Measurements from ENCODE around the gene BABAM2.
A peak's percentile ranks its signal among the peaks of the same experiment; 100 is the strongest.

BABAM2 gene

GRCh38 chr2:28352104-28352503, 461.6 kb downstream of the BABAM2 start:
- no peak for DNase-seq

GRCh38 chr2:28352610-28353195, 462.2 kb downstream of the BABAM2 start:
- no peak for DNase-seq

- no peak for DNase-seq
Observed at GRCh38 chr2:28354920-28355520, 464.5 kb downstream of the BABAM2 start.

- DNase-seq, result no peak
Observed at GRCh38 chr2:28355521-28356094, 465.1 kb downstream of the BABAM2 start.

GRCh38 chr2:28356095-28356911, 465.8 kb downstream of the BABAM2 start:
- DNase-seq, result peak; percentile 6

GRCh38 chr2:28357055-28357454, 466.5 kb downstream of the BABAM2 start:
- no peak for DNase-seq

- no peak for DNase-seq
Observed at GRCh38 chr2:28357948-28358667, 467.6 kb downstream of the BABAM2 start.

- no peak for DNase-seq
Observed at GRCh38 chr2:28358668-28359201, 468.2 kb downstream of the BABAM2 start.

GRCh38 chr2:28359222-28360057, 468.9 kb downstream of the BABAM2 start:
- DNase-seq, result no peak

- no peak for DNase-seq
Observed at GRCh38 chr2:28360058-28360717, 469.7 kb downstream of the BABAM2 start.

- DNase-seq, result no peak
Observed at GRCh38 chr2:28360718-28361293, 470.3 kb downstream of the BABAM2 start.

GRCh38 chr2:28361991-28362710, 471.6 kb downstream of the BABAM2 start:
- no peak for DNase-seq

- DNase-seq, result no peak
Observed at GRCh38 chr2:28362991-28363521, 472.5 kb downstream of the BABAM2 start.

- DNase-seq, result no peak
Observed at GRCh38 chr2:28363686-28364280, 473.3 kb downstream of the BABAM2 start.

- no peak for DNase-seq
Observed at GRCh38 chr2:28364610-28365009, 474.1 kb downstream of the BABAM2 start.

- DNase-seq, result no peak
Observed at GRCh38 chr2:28365158-28365557, 474.6 kb downstream of the BABAM2 start.

GRCh38 chr2:28366149-28366495, 475.6 kb downstream of the BABAM2 start:
- no peak for DNase-seq

GRCh38 chr2:28366496-28367282, 476.2 kb downstream of the BABAM2 start:
- DNase-seq, result no peak

All from GOT3 (cell line).